SU-DHL-6 (cell line): ENCODE data around the gene GPR78.

Experiments
- H2AFZ ChIP-seq: fragments of 200-600 bp; sonication (generic); 2 replicates; pipeline ENCODE4 v1.6.1; 2014; ENCODE audit warnings: low read depth, mild to moderate bottlenecking, moderate library complexity, mixed read lengths, antibody characterized with exemption, low read length; ENCODE audit not compliant: severe bottlenecking
- H3F3A ChIP-seq: fragments of 200-600 bp; shearing (Covaris generic); 2 replicates; pipeline ENCODE4 v1.6.0; 2016; ENCODE audit warnings: antibody characterized with exemption, mild to moderate bottlenecking; ENCODE audit not compliant: insufficient read depth
- H3K27ac ChIP-seq: fragments of 200-600 bp; sonication (generic); 2 replicates; pipeline ENCODE4 v1.5.1; 2016; ENCODE audit warnings: low read depth, mild to moderate bottlenecking, low read length, moderate library complexity, mixed read lengths
- H3K27me3 ChIP-seq: fragments of 200-600 bp; sonication (generic), shearing (Covaris generic); 2 replicates; pipeline ENCODE4 v1.6.0; 2014; ENCODE audit warnings: mild to moderate bottlenecking, low read length
- H3K36me3 ChIP-seq: fragments of 200-600 bp; sonication (generic); 2 replicates; pipeline ENCODE4 v1.6.1; 2014; ENCODE audit warnings: mild to moderate bottlenecking, low read length, mixed read lengths
- H3K4me2 ChIP-seq: fragments of 300-600, 200-600 bp; shearing (Covaris generic), sonication (generic); 2 replicates; pipeline ENCODE4 v1.6.0; 2014; ENCODE audit warnings: low read length, low read depth, mild to moderate bottlenecking; ENCODE audit not compliant: poor library complexity, severe bottlenecking
- H3K4me3 ChIP-seq: fragments of 200-600 bp; sonication (generic); 2 replicates; pipeline ENCODE4 v1.5.1; 2014; ENCODE audit warnings: antibody characterized with exemption, low read length, mild to moderate bottlenecking, mixed read lengths; ENCODE audit not compliant: insufficient read depth, poor library complexity, severe bottlenecking
- H3K79me2 ChIP-seq: fragments of 200-600 bp; sonication (generic); 2 replicates; pipeline ENCODE4 v1.6.1; 2014; ENCODE audit warnings: mild to moderate bottlenecking, low read length, moderate library complexity; ENCODE audit not compliant: insufficient read depth
- H3K9ac ChIP-seq: fragments of 200-600 bp; sonication (generic); 2 replicates; pipeline ENCODE4 v1.7.0; 2014; ENCODE audit warnings: mild to moderate bottlenecking, low read length
- H3K9me2 ChIP-seq: fragments of 200-600 bp; sonication (generic); replicated peaks from 2 replicates; pipeline ENCODE4 v1.6.1; 2014; ENCODE audit warnings: low read length; ENCODE audit not compliant: insufficient read depth
- H3K9me3 ChIP-seq: fragments of 200-600 bp; sonication (generic); 2 replicates; pipeline ENCODE4 v1.6.1; 2014; ENCODE audit warnings: low read length, mixed read lengths; ENCODE audit not compliant: insufficient read depth
- H4K20me1 ChIP-seq: fragments of 200-600 bp; sonication (generic); 2 replicates; pipeline ENCODE4 v1.6.1; 2014; ENCODE audit warnings: low read depth, mild to moderate bottlenecking, antibody characterized with exemption, low read length, moderate library complexity, mixed read lengths
- EZH2phosphoT487 ChIP-seq: fragments of 200-600 bp; sonication (generic), shearing (Covaris generic); conservative IDR thresholded peaks from 2 replicates; pipeline ENCODE4 v1.6.1; 2018; ENCODE audit warnings: mild to moderate bottlenecking, antibody characterized with exemption, low read length, moderate library complexity, mixed read lengths
- TF ChIP-seq, protein P1 (sequence below): fragments of 200-600 bp; sonication (generic); IDR thresholded peaks from one replicate; pipeline ENCODE4 v1.5.1; 2017; ENCODE audit warnings: antibody characterized with exemption, mild to moderate bottlenecking, low read length, moderate library complexity; ENCODE audit not compliant: insufficient read depth, poor library complexity, severe bottlenecking

GPR78 gene

DNA sequence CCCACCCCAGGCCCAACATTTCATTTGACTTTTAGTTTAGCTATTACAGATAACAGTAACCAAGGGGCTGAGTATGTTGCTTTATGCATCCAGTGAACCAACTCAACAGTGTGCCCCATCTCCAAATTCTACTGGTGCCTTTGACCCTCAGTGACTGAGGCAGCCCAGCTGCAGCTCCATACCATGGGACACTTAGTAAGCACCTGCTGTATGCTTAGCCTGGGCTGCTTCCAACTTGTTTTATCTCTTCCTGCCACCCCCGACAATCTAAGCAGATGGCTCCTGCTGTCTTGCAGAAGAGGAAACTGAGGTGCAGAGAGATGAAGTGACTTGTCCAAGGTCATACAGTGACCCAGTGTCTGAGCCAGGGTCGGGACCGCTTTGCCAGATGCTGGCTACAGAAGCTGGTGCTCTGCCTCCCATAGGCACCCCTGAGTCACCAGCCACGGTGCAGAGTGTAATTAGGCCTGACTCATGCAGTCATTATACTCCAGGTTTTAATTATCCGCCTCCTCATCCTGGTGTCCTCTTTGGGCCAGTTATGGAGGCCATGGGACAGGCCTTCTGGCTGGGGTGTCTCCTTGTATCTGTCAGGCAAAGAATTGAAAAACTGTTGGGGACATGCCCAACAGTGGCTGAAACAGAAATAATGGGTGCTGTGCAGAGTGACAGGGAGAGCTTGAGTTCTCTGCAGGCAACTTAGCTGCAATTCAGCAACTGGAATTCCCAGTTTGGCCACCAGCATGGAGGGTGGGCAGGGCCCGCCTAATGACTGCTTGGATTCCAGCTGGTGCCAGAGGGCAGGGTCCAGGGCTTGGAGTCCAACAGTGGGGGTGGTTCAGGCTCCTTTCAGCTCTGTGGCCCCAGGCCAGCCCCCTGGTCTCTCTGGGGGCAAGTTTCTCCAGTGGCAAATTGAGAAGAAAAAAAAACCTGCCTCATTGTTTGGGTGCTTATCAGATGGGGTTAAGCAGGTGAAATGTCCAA lies 8.2 kb upstream of the GPR78 start:
- Histone ChIP-seq H3K36me3 (no peaks in the 10 kb centered on the region), H3K27ac (no peak overlapping the region), H2AFZ (no peak overlapping the region), H3F3A (no peaks in the 10 kb centered on the region), H3K9me2 (no peaks in the 10 kb centered on the region), H3K27me3 (no peaks in the 10 kb centered on the region), H4K20me1 (no peaks in the 10 kb centered on the region), H3K4me2 (no peak overlapping the region), H3K9ac (no peak overlapping the region), H3K9me3 (no peaks in the 10 kb centered on the region), H3K4me3 (no peak overlapping the region), H3K79me2 (no peaks in the 10 kb centered on the region)
- no peak for TF ChIP-seq EZH2phosphoT487
- TF ChIP-seq, protein P1, sequence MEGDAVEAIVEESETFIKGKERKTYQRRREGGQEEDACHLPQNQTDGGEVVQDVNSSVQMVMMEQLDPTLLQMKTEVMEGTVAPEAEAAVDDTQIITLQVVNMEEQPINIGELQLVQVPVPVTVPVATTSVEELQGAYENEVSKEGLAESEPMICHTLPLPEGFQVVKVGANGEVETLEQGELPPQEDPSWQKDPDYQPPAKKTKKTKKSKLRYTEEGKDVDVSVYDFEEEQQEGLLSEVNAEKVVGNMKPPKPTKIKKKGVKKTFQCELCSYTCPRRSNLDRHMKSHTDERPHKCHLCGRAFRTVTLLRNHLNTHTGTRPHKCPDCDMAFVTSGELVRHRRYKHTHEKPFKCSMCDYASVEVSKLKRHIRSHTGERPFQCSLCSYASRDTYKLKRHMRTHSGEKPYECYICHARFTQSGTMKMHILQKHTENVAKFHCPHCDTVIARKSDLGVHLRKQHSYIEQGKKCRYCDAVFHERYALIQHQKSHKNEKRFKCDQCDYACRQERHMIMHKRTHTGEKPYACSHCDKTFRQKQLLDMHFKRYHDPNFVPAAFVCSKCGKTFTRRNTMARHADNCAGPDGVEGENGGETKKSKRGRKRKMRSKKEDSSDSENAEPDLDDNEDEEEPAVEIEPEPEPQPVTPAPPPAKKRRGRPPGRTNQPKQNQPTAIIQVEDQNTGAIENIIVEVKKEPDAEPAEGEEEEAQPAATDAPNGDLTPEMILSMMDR = no peak

DNA sequence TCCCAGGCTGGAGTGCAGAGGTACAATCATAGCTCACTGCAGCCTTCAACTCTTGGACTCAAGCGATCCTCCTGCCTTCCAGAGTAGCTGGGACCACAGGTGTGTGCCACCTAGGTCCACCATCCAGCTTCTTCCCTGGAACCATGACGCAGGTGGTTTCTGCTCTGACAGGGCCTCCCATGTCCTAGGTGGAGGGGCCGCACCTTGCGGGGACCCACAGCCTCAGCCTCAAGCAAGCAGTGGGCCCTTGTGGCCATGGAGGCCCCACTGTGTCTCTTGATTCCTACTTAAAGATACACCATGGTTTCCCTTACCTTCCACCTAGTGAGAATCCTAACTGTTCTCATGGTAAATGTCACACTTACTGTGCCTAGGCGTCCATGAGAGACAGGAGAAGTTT lies 6.9 kb upstream of the GPR78 start:
- Histone ChIP-seq H3K4me2 (no peak overlapping the region), H3F3A (no peaks in the 10 kb centered on the region), H4K20me1 (no peaks in the 10 kb centered on the region), H3K27me3 (no peaks in the 10 kb centered on the region), H3K79me2 (no peaks in the 10 kb centered on the region), H3K4me3 (no peak overlapping the region), H3K9ac (no peak overlapping the region), H3K27ac (no peak overlapping the region), H3K9me2 (no peaks in the 10 kb centered on the region), H3K9me3 (no peaks in the 10 kb centered on the region), H2AFZ (no peak overlapping the region), H3K36me3 (no peaks in the 10 kb centered on the region)
- TF ChIP-seq, protein P1 = no peak
- no peak for TF ChIP-seq EZH2phosphoT487

DNA sequence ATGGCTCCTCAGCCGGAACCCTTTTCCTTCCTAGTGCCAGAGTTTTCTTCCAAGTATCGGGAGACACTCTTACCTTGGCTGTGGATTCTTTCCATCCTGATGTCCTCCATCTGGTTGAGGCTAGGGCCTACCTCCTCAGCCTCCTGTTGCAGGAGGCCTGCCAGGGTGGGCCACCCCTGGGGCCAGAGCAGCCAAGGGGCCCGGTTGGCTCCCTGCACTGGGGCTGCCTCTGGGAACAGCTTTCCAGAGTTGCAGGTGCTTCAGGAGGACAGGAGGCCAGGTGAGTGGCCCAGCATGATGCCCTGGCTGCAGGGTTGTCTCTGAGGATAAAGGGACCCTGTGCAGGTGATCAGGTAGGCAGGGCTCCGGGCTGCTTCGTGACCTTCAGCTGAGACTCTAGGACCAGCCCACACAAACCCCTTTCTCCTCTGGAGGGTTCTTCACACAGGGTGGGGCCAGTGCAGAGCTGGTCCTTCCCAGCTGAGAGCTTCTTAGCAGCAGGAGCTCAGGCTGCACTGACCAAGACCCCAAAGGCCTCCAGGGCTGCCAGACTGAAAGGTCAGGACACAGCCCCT lies 5.3 kb upstream of the GPR78 start:
- no peaks in the 10 kb centered on the region for H3K9me3 ChIP-seq
- no peak for TF ChIP-seq EZH2phosphoT487
- TF ChIP-seq, protein P1 = no peak
- H3K4me2 ChIP-seq = no peak overlapping the region
- H3K9ac ChIP-seq = no peak overlapping the region
- H3K27me3 ChIP-seq = no peaks in the 10 kb centered on the region
- no peaks in the 10 kb centered on the region for H3F3A ChIP-seq
- H3K79me2 ChIP-seq = no peaks in the 10 kb centered on the region
- no peak overlapping the region for H3K4me3 ChIP-seq
- no peaks in the 10 kb centered on the region for H3K9me2 ChIP-seq
- H2AFZ ChIP-seq = no peak overlapping the region
- no peak overlapping the region for H3K27ac ChIP-seq
- H4K20me1 ChIP-seq = no peaks in the 10 kb centered on the region
- H3K36me3 ChIP-seq = no peaks in the 10 kb centered on the region
